GM12892 (cell line): Measurements from ENCODE around the gene TXLNB.

Experiments used
- POLR2A ChIP-seq: IDR thresholded peaks from 2 replicates; pipeline ENCODE4 v1.6.1; 2011; ENCODE audit warnings: low read depth, low read length, control low read depth
- POLR2AphosphoS5 ChIP-seq: IDR thresholded peaks from 2 replicates; pipeline ENCODE4 v1.6.1; 2011; ENCODE audit warnings: low read depth, low read length, control low read depth

GRCh38 chr6:139257821-139258398, 33.9 kb downstream of the TXLNB start:
- TF ChIP-seq POLR2AphosphoS5 (no peak), POLR2A (no peak)
